Subcutaneous adipose tissue (tissue), 4 donors: ENCODE data around the gene ANKRD31. TPM values are rescaled to one million over a fixed set of nuclear protein-coding genes. Genes with fewer than 3 reads are reported as not detected.

Experiments used
- CTCF ChIP-seq: fragments of 450-650 bp; IDR thresholded peaks from one replicate; pipeline ENCODE4 v1.5.1; 2016; ENCODE audit warnings: low read depth, mild to moderate bottlenecking, control low read depth, antibody characterized with exemption, moderate library complexity
- total RNA-seq, 4 donors: library from RNA; depleted of rRNA; stranded (reverse); fragments of >200 nt; gene quantifications; one replicate each; pipeline ENCODE4 v1.1.0, GENCODE V29; 2016

The ANKRD31 gene
- total RNA-seq, 4 donors from 2014 or later = 0.17 to 0.49 (median 0.30) TPM

GRCh38 chr5:75049456-75050351 is 187.0 kb downstream of the ANKRD31 start:
- no peak for TF ChIP-seq CTCF

GRCh38 chr5:75048457-75048953 is 188.2 kb downstream of the ANKRD31 start:
- no peak for TF ChIP-seq CTCF

- no peak for TF ChIP-seq CTCF
Observed at GRCh38 chr5:75047356-75047755, 189.3 kb downstream of the ANKRD31 start.

- no peak for TF ChIP-seq CTCF
Observed at GRCh38 chr5:75046366-75047142, 190.1 kb downstream of the ANKRD31 start.

- no peak for TF ChIP-seq CTCF
Observed at GRCh38 chr5:75045071-75045470, 191.6 kb downstream of the ANKRD31 start.

GRCh38 chr5:75044406-75044805 is 192.3 kb downstream of the ANKRD31 start:
- TF ChIP-seq CTCF = no peak

- no peak for TF ChIP-seq CTCF
Observed at GRCh38 chr5:75043633-75044264, 192.9 kb downstream of the ANKRD31 start.
